Measurements from ENCODE around the gene DYRK1A. TPM values are rescaled to one million over a fixed set of nuclear protein-coding genes. Genes with fewer than 3 reads are reported as not detected.
A peak's percentile ranks its signal among the peaks of the same experiment; 100 is the strongest.

Gene DYRK1A
- total and polyA plus RNA-seq, 2 of the 13 experiments (the other 11 are each of a cell fraction or from before 2014, with no cell fraction given): 24.6 to 34.2 TPM

GRCh38 chr21:37446552-37446951, 80.0 kb downstream of the DYRK1A start (continued):
- TF ChIP-seq ZNF318 (CRISPR knock-in tag; IDR thresholded peaks at IDR 0.05) (no peak), AFF4 (CRISPR knock-in tag; IDR thresholded peaks at IDR 0.05) (no peak)
- TF ChIP-seq, protein P1, sequence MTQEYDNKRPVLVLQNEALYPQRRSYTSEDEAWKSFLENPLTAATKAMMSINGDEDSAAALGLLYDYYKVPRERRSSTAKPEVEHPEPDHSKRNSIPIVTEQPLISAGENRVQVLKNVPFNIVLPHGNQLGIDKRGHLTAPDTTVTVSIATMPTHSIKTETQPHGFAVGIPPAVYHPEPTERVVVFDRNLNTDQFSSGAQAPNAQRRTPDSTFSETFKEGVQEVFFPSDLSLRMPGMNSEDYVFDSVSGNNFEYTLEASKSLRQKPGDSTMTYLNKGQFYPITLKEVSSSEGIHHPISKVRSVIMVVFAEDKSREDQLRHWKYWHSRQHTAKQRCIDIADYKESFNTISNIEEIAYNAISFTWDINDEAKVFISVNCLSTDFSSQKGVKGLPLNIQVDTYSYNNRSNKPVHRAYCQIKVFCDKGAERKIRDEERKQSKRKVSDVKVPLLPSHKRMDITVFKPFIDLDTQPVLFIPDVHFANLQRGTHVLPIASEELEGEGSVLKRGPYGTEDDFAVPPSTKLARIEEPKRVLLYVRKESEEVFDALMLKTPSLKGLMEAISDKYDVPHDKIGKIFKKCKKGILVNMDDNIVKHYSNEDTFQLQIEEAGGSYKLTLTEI (CRISPR knock-in tag; conservative IDR thresholded peaks at IDR 0.05): no peak
- TF ChIP-seq, protein P2, sequence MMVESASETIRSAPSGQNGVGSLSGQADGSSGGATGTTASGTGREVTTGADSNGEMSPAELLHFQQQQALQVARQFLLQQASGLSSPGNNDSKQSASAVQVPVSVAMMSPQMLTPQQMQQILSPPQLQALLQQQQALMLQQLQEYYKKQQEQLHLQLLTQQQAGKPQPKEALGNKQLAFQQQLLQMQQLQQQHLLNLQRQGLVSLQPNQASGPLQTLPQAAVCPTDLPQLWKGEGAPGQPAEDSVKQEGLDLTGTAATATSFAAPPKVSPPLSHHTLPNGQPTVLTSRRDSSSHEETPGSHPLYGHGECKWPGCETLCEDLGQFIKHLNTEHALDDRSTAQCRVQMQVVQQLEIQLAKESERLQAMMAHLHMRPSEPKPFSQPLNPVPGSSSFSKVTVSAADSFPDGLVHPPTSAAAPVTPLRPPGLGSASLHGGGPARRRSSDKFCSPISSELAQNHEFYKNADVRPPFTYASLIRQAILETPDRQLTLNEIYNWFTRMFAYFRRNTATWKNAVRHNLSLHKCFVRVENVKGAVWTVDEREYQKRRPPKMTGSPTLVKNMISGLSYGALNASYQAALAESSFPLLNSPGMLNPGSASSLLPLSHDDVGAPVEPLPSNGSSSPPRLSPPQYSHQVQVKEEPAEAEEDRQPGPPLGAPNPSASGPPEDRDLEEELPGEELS (CRISPR knock-in tag; IDR thresholded peaks at IDR 0.05): peak; percentile 74
